Thoracic aorta (tissue), 2 donors: Measurements from ENCODE around the gene DOCK4. TPM values are rescaled to one million over a fixed set of nuclear protein-coding genes. Genes with fewer than 3 reads are reported as not detected.

Source experiments
- ATAC-seq: fragments of 150-250 bp; one replicate; pipeline ENCODE4 v1.8.0; 2017; ENCODE audit warnings: low read depth; ENCODE audit not compliant: insufficient number of reproducible peaks, low FRiP score
- DNase-seq: peaks from one replicate; pipeline ENCODE4 v3.0.0-alpha.2; 2020; ENCODE audit warnings: low spot score
- H3K27ac ChIP-seq, 2 donors: fragments of 200-600 bp; sonication (generic); 1 replicate in 1 of 2; 2 replicates in 1 of 2; pipeline ENCODE4 v1.5.1; 2016; ENCODE audit warnings: mild to moderate bottlenecking in 2 of 2, moderate library complexity in 2 of 2
- H3K27me3 ChIP-seq: fragments of 200-600 bp; sonication (generic); replicated peaks from 2 replicates; pipeline ENCODE4 v1.6.0; 2016; ENCODE audit warnings: mild to moderate bottlenecking; ENCODE audit not compliant: insufficient read depth
- H3K36me3 ChIP-seq: fragments of 200-600 bp; sonication (generic); one replicate; pipeline ENCODE4 v1.5.1; 2016
- H3K4me1 ChIP-seq, 2 donors: fragments of 200-600 bp; sonication (generic); 1 replicate in 1 of 2; 2 replicates in 1 of 2; pipeline versions ENCODE4 v1.5.1 to v1.6.0; 2016; ENCODE audit warnings: low read depth in 2 of 2, mild to moderate bottlenecking in 1 of 2; ENCODE audit not compliant: control insufficient read depth in 1 of 2
- H3K4me3 ChIP-seq: fragments of 200-600 bp; sonication (generic); 2 replicates; pipeline ENCODE4 v1.5.1; 2016; ENCODE audit warnings: mild to moderate bottlenecking
- H3K9me3 ChIP-seq: fragments of 200-600 bp; sonication (generic); 2 replicates; pipeline ENCODE4 v1.5.1; 2016
- total RNA-seq, 2 donors: library from RNA; depleted of rRNA; stranded (reverse); fragments of >200 nt; gene quantifications; one replicate each; pipeline versions ENCODE4 v1.1.0 to v1.2.3, GENCODE V29; 2016
- TF ChIP-seq, protein P1 (sequence below): fragments of 200-600 bp; sonication (generic); IDR thresholded peaks from one replicate; pipeline ENCODE4 v1.5.1; 2019; ENCODE audit warnings: antibody characterized with exemption

DOCK4 gene
- total RNA-seq, 2 donors from 2014 or later, result 22.3 to 71.5 TPM

DNA sequence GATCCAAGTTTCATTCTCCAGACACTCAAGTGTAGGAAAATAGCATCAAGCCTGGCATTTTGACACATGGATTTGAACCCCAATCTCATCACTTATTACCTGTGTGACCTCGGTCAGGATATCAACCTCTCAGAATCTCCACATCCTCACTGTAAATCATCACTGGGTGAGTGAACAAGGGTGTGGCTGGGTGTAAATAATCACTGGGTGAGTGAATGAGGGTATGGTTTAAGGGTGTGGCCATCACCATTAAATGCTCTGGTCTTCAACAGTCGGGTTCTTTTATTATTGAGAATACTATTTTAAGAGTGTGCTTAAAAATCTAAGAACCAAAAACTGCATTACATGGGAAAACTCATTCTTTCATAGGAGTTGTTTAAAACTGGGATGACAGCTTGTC lies 200.1 kb downstream of the DOCK4 start:
- H3K36me3 ChIP-seq, result no peaks in the 10 kb centered on the region
- TF ChIP-seq, protein P1, sequence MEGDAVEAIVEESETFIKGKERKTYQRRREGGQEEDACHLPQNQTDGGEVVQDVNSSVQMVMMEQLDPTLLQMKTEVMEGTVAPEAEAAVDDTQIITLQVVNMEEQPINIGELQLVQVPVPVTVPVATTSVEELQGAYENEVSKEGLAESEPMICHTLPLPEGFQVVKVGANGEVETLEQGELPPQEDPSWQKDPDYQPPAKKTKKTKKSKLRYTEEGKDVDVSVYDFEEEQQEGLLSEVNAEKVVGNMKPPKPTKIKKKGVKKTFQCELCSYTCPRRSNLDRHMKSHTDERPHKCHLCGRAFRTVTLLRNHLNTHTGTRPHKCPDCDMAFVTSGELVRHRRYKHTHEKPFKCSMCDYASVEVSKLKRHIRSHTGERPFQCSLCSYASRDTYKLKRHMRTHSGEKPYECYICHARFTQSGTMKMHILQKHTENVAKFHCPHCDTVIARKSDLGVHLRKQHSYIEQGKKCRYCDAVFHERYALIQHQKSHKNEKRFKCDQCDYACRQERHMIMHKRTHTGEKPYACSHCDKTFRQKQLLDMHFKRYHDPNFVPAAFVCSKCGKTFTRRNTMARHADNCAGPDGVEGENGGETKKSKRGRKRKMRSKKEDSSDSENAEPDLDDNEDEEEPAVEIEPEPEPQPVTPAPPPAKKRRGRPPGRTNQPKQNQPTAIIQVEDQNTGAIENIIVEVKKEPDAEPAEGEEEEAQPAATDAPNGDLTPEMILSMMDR, result no peak
- DNase-seq (no peak), ATAC-seq (no peak)
- H3K9me3 ChIP-seq, result no peaks in the 10 kb centered on the region
- no peaks in the 10 kb centered on the region for H3K27me3 ChIP-seq
- no peak overlapping the region for H3K4me3 ChIP-seq
- H3K27ac ChIP-seq, result no peak overlapping the region
- peaks cover 0 to 4% of the 10 kb centered on the region in 2 donors for H3K4me1 ChIP-seq

DNA sequence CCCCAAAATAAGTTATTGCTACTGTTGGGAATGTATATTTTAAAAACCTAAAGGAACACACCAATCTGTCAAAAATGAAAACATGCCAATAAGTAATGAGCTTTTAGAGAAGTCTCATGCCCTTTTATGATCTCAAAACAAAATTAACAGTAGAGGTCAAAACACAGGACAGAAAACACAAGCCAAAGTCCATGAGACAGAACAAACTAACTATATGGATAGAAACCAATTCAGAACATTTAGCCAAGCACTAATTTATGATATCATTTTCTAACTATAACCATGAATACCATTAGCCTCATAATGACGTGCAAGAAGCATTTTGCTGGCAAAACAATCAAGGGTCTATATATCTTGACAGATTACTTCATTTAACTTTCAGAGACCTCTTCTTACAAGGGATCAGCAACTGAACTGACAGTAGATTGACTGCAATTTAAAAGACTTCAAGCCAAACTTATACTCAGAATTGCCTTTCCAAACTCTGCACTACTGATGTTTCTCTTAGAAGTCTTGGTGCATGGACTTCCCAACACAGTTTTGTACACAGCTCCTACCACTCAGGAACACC lies 200.9 kb downstream of the DOCK4 start:
- no peaks in the 10 kb centered on the region for H3K36me3 ChIP-seq
- H3K9me3 ChIP-seq, result no peaks in the 10 kb centered on the region
- no peak for ATAC-seq
- TF ChIP-seq, protein P1, result no peak
- H3K4me3 ChIP-seq, result no peak overlapping the region
- H3K27me3 ChIP-seq, result no peaks in the 10 kb centered on the region
- H3K27ac ChIP-seq, result no peak overlapping the region
- DNase-seq, result no peak
- no peaks in the 10 kb centered on the region for H3K4me1 ChIP-seq

DNA sequence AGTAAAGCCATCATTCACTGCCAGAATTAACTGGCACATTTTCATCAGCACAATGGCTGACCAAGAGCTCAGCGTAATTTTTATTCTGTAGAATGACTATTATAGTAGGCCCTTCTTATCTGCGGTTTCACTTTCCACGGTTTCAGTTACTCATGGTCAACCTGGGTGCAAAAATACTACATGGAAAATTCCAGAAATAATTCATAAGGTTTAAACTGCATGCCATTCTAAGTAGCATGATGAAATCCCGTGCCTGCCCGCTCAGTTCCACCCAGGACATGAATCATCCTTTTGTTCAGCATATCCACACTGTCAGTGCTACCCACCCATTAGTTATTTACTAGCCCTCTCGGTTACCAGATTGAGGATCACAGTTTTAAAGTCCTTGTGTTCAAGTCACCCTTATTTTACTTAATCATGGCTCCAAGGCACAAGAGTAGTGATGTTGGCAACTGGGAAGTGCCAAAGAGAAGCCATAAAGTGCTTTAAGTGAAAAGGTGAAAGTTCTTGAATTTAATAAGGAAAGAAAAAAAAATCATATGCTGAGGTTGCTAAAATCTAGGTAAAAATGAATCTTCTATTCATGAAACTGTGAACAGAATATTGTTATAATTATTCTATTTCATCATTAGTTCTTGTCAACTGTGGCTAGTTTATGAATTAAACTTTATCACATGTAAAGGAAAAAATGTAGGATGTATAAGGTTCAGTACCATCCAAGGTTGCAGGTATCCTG lies 204.9 kb downstream of the DOCK4 start:
- no peaks in the 10 kb centered on the region for H3K27me3 ChIP-seq
- peak; percentile 20 for ATAC-seq

DNA sequence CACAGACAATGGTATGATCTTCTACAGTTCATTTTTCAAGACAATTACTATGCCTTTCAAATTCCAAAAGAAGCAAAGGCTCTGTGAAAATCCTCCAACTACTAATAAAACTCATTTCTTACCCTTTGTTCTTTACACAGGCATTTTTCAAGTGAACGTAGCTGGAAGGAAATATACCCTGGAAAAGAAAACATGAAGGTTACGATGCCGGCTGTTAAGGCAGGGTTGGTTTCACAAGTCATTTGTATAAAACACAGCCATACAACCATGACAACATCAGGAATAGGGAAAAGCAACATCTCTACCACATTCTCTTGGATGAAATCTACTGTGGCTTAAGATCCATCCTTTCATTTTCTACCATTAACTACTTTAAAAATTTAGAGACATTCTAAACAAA lies 207.9 kb downstream of the DOCK4 start:
- Histone ChIP-seq H3K4me3 (no peak overlapping the region), H3K4me1 (no peaks in the 10 kb centered on the region), H3K27me3 (no peaks in the 10 kb centered on the region), H3K9me3 (no peaks in the 10 kb centered on the region), H3K36me3 (no peaks in the 10 kb centered on the region), H3K27ac (no peak overlapping the region)
- DNase-seq, result no peak
- ATAC-seq, result no peak
- TF ChIP-seq, protein P1, result no peak

More for the DNA sequence above, 204.9 kb downstream of the DOCK4 start:
- Histone ChIP-seq H3K4me3 (no peak overlapping the region), H3K36me3 (no peaks in the 10 kb centered on the region), H3K4me1 (no peaks in the 10 kb centered on the region), H3K9me3 (no peaks in the 10 kb centered on the region), H3K27ac (no peak overlapping the region)
- TF ChIP-seq, protein P1, result no peak
- DNase-seq, result no peak

DNA sequence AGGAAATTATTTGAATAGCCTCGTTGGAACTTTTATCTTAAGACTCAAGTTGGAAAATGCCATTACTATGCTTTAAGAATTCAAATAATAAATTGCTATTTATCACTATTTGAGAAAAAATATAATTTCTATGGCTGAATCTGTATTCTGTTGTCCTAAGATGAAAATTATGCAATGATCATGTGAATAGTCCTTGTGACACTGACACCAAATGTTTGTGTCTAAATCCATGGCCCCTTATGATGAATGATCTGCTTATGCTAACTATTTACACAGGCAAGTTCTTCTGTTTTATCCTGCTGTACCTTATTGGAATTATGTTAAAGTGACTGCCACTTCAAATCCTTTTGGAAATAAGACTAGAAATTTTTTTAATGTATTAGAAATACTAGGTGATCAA lies 208.7 kb downstream of the DOCK4 start:
- Histone ChIP-seq H3K4me3 (no peak overlapping the region), H3K4me1 (no peaks in the 10 kb centered on the region), H3K27me3 (no peaks in the 10 kb centered on the region), H3K36me3 (no peaks in the 10 kb centered on the region), H3K27ac (no peak overlapping the region), H3K9me3 (no peaks in the 10 kb centered on the region)
- TF ChIP-seq, protein P1, result no peak
- DNase-seq (no peak), ATAC-seq (no peak)
